AG09309 (cell line): ENCODE results near the gene MAU2.
A peak's percentile ranks its signal among the peaks of the same experiment; 100 is the strongest.

ENCODE experiments used
- DNase-seq: peaks from one replicate; pipeline ENCODE4 v3.0.0-alpha.2; 2010; ENCODE audit warnings: low read depth
- H3K4me3 ChIP-seq: 2 replicates; pipeline ENCODE4 v1.5.1; 2011; ENCODE audit warnings: mild to moderate bottlenecking, low read depth, low read length, moderate library complexity; ENCODE audit not compliant: control insufficient read depth
- TF ChIP-seq, protein P1 (sequence below): IDR thresholded peaks from 2 replicates; pipeline ENCODE4 v1.5.1; 2011; ENCODE audit warnings: mild to moderate bottlenecking, low read depth, low read length, inconsistent platforms; ENCODE audit not compliant: insufficient read depth, control insufficient read depth; ENCODE audit errors: missing control alignments

MAU2 gene

DNA sequence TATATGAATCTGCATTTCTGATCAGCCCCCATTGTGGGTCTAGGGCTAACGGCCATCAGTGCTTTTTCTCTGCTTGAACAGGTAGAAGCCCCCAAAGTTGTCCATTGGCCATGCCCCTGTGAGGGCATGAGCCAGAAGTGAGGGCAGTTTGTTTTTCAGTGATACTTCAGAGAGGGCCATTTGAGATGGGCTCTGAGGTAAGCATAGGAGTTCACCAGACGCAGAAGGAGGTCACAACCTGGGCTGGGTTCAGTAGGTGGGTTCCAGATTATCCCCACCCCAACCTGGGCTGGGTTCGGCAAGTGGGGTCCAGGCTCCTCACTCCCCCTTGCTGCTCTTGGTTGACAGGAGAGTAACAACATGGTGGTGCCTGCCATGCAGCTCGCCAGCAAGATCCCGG lies 33.4 kb downstream of the MAU2 start:
- H3K4me3 ChIP-seq: no peak overlapping the region
- TF ChIP-seq, protein P1, sequence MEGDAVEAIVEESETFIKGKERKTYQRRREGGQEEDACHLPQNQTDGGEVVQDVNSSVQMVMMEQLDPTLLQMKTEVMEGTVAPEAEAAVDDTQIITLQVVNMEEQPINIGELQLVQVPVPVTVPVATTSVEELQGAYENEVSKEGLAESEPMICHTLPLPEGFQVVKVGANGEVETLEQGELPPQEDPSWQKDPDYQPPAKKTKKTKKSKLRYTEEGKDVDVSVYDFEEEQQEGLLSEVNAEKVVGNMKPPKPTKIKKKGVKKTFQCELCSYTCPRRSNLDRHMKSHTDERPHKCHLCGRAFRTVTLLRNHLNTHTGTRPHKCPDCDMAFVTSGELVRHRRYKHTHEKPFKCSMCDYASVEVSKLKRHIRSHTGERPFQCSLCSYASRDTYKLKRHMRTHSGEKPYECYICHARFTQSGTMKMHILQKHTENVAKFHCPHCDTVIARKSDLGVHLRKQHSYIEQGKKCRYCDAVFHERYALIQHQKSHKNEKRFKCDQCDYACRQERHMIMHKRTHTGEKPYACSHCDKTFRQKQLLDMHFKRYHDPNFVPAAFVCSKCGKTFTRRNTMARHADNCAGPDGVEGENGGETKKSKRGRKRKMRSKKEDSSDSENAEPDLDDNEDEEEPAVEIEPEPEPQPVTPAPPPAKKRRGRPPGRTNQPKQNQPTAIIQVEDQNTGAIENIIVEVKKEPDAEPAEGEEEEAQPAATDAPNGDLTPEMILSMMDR: no peak
- DNase-seq: no peak

DNA sequence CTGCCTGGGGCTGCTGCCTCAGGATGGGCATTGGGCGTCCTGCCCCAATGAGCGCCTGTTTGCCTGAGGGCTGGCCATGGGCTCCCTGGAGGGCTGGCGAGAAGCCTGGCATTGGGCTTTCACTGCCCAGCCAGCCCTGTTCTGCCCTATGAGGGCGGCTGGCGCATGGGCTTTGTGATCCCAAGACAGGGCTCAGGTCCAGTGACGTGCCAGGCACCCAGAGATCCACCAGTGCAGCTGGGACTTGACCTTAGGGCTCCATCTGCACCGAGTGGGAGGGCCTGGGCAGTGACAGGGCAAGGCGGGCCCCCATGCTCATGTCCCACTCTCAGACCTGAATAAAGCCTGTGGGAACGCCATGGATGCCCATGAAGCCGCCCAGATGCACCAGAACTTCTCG lies 34.3 kb downstream of the MAU2 start:
- DNase-seq: no peak
- no peak overlapping the region for H3K4me3 ChIP-seq
- TF ChIP-seq, protein P1: no peak

DNA sequence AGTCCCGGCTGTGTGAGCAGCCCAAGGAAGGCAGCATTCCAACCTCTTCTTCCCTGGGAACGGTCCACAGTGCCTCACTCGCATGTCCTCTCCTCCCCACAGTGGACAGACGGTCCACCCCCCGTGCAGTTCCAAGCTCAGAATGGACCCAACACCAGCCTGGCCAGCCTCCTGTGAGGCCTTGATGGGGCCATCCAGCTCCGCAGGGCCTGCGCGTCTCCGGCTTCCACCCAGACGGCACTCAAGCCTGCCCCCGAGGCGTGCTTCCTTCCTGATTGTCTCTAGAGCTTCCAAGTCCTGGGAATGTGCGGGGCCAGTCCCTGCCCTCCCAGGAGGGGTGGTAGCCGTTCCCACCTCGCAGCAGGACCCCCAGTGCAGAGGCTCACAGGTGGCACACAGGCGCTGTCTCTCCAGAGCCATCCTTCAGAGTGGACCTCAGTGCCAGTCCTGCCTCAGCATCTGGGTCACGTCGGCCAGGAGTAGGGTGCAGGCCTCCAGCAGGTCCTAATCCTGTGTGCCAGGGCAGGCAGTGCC lies 35.0 kb downstream of the MAU2 start:
- no peak overlapping the region for H3K4me3 ChIP-seq
- TF ChIP-seq, protein P1: no peak
- no peak for DNase-seq

DNA sequence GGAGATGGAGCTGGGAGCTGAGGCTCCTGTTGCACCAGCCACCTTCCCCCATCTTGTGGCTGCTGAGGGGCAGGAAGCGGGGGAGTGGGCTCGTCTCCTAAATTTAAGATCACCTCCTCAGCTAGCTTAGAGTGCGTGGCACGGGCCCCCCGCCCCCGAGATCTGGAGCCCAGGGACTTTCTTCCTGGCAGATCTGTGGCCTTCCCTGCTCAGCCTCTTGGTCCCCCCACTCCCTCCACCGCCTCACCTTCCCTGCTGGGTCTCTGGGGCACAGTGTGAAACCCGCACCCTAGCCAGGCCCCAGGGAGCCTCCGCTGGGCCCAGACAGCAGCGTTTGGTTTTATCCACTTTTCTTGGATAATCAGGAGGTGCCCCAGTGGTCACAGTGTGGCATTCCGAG lies 35.9 kb downstream of the MAU2 start:
- H3K4me3 ChIP-seq: no peak overlapping the region
- TF ChIP-seq, protein P1: no peak
- DNase-seq: no peak

DNA sequence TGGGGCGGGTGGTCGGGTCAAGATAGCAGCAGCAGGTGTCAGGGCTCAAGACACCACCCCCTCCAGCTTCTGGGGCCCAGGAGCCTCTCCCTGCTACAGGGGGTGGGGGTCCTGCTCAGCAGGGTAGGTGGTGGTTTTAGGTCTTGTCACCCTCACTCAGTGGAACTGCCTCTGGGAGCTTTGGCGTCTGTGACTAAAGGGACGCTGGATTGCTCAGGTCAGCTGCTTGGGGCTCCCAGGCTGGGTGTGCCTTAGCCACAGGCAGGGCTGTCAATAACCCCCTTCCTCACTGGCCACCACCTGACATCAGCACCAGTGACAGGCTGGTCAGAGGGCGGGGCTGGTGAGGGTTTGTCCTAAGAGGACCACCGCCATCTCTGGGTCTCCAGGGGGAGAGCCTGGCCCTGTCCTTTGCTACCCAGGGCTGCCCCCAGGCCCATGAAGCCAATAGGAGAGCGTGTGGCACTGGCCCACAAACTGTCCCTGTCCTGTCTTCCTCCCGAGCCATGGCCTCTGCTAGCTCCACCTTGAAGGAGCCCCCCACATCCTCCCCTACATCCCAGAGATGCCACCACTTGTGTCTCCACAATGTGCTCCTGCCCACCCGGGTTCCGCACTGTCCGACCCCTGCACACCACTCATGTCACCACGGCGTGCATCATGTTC lies 36.4 kb downstream of the MAU2 start:
- no peak overlapping the region for H3K4me3 ChIP-seq
- no peak for DNase-seq
- TF ChIP-seq, protein P1: no peak

DNA sequence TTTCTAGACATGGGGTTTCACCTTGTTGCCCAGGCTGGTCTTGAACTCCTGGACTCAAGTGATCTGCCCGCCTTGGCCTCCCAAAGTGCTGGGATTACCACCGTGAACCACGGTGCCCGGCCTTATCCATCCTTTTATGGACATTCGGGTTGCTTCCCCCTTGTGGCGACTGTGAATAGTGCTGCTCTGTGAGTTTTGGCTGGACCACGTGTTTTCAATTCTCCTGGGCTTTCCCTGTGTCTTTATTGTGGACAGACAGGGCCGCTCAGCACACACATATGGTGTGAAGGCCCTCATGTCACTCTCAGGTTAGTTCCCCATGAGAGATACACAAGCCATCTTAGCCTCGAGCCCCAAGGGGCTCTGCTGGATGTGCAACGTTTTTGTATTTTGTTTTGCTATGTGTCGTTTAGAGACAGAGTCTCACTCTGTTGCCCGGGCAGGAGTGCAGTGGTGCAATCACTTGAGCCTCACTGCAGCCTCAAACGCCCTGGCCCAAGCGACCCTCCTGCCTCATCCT lies 40.5 kb downstream of the MAU2 start:
- TF ChIP-seq, protein P1: peak; percentile 80
- peak; percentile 50 for DNase-seq
- H3K4me3 ChIP-seq: no peak overlapping the region
